ENCODE data around the gene BORCS5.
"Not testable (repeated sequence)": the region's sequence is repeated elsewhere in the genome, so short reads cannot be mapped to it uniquely, and the experiment has no call there.

BORCS5 gene

DNA sequence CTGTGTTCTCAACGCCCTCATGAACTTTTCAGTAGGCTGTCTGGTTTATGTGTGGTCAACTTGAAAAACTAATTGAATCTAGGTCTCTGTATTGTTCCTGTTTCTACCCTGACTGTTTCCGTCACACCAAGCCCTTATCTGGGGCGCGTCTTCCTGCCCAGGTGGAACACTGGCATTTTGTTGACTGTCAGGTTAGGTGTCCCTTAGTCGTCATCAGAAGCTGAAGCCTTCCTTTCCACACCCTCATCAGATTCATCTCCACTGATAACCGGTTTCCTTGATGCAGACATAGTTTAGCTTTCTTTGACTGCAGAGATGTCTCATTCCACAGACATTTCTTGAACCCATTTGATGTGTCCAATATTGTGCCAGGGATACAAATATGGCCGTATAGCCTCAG, 109.3 kb downstream of the BORCS5 start:
- no peak for DNase-seq

- DNase-seq, result no peak
These were observed 110.4 kb downstream of the BORCS5 start for GRCh38 chr12:12467264-12467663.

DNA sequence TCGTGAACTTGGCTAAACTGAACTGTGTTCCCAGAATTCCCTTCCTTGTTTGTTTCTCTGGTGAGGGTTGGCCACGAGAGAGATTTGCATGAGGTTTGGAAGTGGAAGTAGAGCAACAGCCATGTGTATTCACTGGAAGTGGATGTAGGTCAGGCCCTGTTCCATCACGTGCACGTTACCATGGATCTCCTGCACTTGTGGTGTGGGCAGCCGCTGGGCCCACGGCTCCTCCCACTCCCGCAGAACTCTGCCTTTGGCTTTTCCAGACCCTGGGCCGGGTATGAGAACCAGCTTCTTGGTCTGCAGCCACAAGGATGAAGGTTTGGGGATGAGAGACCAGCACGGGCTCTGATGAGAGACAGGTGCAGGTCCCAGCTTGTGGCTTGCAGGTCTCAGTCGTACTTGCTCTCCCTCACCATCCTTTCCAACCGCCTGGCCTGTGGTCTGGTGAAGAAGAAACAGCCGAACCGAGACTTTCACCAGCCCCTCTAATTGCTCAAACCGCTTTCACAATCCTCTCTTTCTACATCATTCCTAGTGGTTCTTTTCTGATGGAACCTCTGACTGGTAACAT, 110.9 kb downstream of the BORCS5 start:
- DNase-seq, result no peak

DNA sequence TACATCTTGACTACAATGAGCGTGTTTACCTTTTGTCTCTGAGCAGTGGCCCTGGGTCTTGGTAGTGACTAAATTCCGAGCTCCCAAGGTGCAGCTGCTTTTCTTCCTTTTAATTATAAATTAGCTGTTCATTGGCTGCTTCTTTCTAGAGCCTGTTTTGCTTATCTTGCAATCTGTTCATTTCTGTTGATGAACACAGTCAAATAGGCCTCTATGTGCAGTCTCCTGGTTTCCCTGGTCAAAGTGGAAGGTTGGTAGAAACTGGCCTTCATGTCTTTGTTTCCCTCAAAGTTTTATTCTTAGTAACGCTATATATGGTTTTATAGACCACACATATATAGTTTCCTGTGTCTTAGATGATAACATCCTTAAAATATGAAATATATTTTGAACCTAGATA, 111.7 kb downstream of the BORCS5 start:
- no peak for DNase-seq

- no peak for DNase-seq
These were observed 112.5 kb downstream of the BORCS5 start for GRCh38 chr12:12469386-12469785.

GRCh38 chr12:12470751-12471306, 114.0 kb downstream of the BORCS5 start:
- DNase-seq, result no peak

DNA sequence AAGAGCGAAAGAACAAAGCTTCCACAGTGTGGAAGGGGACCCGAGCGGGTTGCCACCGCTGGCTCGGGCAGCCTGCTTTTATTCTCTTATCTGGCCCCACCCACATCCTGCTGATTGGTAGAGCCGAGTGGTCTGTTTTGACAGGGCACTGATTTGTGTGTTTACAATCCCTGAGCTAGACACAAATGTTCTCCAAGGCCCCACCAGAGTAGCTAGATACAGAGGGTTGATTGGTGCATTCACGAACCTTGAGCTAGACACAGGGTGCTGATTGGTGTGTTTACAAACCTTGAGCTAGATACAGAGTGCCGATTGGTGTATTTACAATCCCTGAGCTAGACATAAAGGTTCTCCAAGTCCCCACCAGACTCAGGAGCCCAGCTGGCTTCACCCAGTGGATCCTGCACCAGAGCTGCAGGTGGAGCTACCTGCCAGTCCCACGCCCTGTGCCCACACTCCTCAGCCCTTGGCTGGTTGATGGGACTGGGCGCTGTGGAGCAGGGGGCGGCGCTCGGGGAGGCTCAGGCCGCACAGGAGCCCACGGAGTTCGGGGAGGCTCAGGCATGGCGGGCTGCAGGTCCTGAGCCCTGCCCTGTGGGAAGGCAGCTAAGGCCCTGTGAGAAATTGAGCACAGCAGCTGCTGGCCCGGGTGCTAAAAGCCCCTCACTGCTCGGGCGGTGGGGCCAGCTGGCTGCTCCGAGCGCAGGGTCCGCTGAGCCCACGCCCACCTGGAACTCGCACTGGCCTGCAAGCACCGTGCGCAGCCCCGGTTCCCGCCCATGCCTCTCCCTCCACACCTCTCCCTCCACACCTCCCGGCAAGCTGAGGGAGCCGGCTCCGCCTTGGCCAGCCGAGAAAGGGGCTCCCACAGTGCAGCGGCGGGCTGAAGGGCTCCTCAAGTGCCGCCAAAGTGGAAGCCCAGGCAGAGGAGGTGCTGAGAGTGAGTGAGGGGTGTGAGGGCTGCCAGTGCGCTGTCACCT, 115.4 kb downstream of the BORCS5 start:
- not testable (repeated sequence) for DNase-seq

DNA sequence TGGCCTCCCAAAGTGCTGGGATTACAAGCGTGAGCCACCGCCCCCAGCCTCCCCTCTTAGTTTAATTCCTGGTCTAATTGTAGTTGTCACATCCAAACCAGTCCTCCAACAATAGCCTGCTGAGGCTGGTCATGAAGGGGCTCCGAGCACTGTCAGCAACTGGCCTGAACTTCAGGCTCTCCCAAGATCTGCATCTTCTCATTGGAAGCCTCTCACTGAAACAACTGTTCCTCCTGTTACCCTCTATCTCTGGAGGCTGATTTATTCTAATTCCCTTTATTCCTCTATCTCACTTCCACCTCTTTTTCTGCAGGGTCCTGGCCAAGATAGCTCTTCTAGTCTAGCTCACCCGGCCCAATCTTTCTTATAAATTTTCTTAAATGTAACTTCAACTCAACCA, 116.3 kb downstream of the BORCS5 start:
- no peak for DNase-seq

DNA sequence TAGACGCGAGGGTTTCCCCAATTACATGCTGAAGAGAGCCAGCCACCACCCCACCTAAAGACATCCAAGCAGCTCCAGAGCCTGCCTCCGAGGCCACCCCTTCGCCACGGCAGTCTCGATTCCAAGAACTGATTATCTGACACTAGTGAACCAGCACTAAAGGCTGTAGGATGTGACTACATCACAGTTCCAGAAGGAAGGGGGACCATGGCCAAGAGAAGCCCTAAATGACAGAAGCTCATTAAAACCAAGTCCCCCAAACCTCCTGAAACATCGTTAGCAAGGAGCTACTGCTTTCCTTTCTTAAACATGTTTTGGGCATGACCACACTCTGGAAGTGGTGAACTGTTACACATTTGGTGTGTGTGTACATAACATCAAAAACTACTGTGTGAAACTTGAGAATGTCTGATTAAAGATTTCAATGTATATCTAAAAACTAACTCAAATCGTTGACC, 117.6 kb downstream of the BORCS5 start:
- DNase-seq, result no peak

GRCh38 chr12:12474931-12475795, 118.3 kb downstream of the BORCS5 start:
- DNase-seq, result no peak

GRCh38 chr12:12476857-12477531, 120.1 kb downstream of the BORCS5 start:
- DNase-seq, result no peak

DNA sequence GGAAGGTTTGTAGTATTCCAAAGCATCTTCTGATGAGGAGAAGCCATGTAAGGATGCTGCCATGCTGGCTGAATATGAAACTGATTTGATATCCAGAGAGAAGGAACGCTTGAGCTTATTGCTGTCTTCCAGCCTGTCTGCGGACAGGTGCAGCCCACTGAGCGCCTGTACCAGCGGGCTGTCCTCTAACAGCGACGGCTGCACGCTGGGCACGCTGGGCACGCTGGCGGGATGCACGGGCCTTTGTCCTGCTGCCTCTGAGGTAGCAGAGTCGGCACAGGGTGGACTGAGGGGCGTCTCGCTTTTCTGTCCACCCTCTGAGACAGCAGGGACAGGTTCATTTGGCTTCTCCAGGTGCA, 120.6 kb downstream of the BORCS5 start:
- DNase-seq, result no peak

- DNase-seq, result no peak
These were observed 123.2 kb downstream of the BORCS5 start for GRCh38 chr12:12480074-12480473.

GRCh38 chr12:12481631-12482030, 124.8 kb downstream of the BORCS5 start:
- DNase-seq, result peak in 1 of 2 experiments; percentile 12

DNA sequence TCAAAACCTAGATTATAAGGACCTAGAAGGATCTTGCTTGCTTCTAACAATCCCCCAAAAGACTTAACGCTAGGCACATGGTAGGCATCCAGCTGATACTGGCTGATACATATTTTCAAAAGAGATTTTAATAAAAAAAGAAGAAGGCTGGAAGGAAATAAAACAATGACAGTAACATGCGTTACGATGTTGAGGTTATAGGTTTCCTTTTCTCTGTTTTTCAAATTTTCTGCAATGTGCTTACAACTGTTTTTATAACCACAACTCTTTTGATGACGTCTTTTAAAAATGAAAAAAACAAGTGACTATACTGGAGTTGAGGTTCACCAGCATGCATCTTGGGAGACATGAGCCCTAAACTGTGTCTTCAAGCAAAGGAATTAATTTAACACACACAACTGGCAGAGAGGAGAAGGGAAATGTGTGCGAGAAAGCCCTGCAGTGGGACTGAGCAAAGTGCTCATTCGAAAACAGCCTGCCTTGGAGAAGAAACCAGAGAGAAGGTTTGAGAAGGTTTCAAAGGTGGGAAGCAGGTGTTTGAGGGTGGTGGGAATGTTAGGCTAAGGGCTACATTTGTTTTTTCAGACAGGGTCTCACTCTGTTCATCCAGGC, 125.4 kb downstream of the BORCS5 start:
- DNase-seq, result no peak

- DNase-seq, result peak; percentile 0 to 16
These were observed 126.1 kb downstream of the BORCS5 start for GRCh38 chr12:12482959-12483358.

DNA sequence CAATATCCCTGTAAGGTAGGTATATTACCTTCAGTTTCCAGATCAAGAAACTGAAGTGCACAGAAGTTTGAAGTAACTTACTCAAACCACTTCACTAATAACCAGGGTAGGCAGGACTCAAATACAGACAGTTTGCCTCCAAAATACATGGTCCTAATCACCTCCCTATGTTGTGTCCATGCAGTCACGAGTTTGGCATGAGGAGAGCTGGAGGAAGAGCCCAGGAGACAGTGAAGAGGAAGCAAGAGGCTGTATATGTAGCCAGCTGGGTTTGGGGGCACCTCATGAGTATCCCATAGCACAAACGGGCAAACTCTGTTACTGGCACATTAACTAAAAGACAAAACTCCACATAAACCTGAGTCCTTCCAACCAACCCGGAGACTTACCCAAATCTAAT, 126.6 kb downstream of the BORCS5 start:
- DNase-seq, result no peak

DNA sequence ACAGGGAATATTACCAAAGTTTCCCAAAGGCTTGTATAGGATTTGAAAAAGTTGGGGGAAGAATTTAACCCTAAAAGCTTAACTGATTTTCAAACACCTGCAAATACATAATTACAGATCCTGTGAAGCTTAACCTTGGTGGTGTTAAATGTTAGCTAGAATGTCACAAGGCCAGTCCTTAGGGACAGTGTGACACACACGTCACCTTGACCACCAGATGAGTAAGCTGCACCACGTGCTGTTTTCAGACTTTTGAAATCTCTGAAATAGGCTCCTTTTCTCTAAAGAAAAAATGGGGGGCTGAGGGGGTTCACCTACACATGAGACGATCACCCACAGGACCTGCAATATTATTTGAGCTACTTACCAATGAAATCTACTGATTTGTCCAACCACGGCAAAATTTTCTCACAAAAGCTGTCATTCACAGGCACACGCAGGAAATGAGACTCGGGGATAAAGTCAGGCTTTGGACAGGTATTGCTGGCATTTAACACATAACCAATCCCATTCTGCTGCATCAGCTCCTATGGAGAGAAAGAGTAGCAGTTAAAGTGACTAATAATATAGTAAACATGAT, 129.9 kb downstream of the BORCS5 start:
- DNase-seq, result no peak

- DNase-seq, result no peak
These were observed 130.6 kb downstream of the BORCS5 start for GRCh38 chr12:12487490-12487889.

- no peak for DNase-seq
These were observed 131.4 kb downstream of the BORCS5 start for GRCh38 chr12:12488296-12488695.

DNA sequence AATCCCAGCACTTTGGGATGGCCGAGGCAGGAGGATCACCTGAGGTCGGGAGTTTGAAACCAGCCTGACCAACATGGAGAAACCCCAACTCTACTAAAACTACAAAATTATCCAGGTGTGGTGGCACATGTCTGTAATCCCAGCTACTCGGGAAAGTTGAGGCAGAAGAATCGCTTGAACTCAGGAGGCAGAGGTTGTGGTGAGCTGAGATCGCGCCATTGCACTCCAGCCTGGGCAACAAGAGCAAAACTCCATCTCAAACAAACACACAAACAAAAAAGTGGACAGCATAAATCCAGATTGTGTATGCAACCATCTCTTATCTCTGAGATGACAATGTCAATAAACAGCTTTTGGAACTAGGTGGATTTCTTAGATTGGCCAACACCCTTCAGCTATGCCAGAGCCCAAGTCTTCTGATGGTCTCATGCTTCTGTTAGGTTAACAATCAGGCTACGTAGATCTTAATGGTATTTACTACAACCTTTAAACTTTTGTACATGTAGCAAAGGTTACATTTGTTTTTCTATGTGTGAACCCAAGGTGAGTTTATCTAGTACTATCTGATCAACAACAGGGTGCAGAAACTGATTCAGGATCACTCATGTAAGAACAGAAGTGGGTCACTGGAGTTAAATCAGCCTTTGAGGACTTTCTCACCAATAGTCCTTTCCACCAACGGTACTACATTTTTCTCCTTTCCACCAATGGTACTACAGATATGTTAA, 132.1 kb downstream of the BORCS5 start:
- no peak for DNase-seq
